ENCODE data around the gene KCNIP4.

The KCNIP4 gene

GRCh38 chr4:21413807-21414370, 534.7 kb downstream of the KCNIP4 start:
- Histone ChIP-seq H3K27ac (no peak overlapping the region), H3K9me3 (ENCODE audit: low read depth, low read length) (no peaks in the 10 kb centered on the region), H3K4me3 (no peak overlapping the region), H3K36me3 (ENCODE audit: insufficient read depth, low read length) (no peaks in the 10 kb centered on the region), H3K9ac (ENCODE audit: insufficient read length) (no peak overlapping the region)
- no peak for DNase-seq (ENCODE audit: low read depth, low spot score)
- TF ChIP-seq FOXP2 (optimal IDR thresholded peaks at IDR 0.05; ENCODE audit: control extremely low read depth, extremely low read length, insufficient read depth), result no peak

GRCh38 chr4:21411086-21411485, 537.5 kb downstream of the KCNIP4 start:
- no peak overlapping the region for H3K9ac ChIP-seq (ENCODE audit: insufficient read length)
- H3K4me3 ChIP-seq, result no peak overlapping the region
- H3K9me3 ChIP-seq (ENCODE audit: low read depth, low read length), result no peaks in the 10 kb centered on the region
- no peak for DNase-seq (ENCODE audit: low read depth, low spot score)
- no peak overlapping the region for H3K27ac ChIP-seq
- H3K36me3 ChIP-seq (ENCODE audit: insufficient read depth, low read length), result no peaks in the 10 kb centered on the region
- TF ChIP-seq EZH2 (IDR thresholded peaks at IDR 0.05) (no peak), POLR2AphosphoS5 (IDR thresholded peaks at IDR 0.05; ENCODE audit: borderline replicate concordance, low read depth, low read length) (no peak), FOXP2 (optimal IDR thresholded peaks at IDR 0.05; ENCODE audit: control extremely low read depth, extremely low read length, insufficient read depth) (no peak)

GRCh38 chr4:21410372-21410771, 538.2 kb downstream of the KCNIP4 start:
- Histone ChIP-seq H3K36me3 (ENCODE audit: insufficient read depth, low read length) (no peaks in the 10 kb centered on the region), H3K4me3 (no peak overlapping the region), H3K9ac (ENCODE audit: insufficient read length) (no peak overlapping the region), H3K9me3 (ENCODE audit: low read depth, low read length) (no peaks in the 10 kb centered on the region), H3K27ac (no peak overlapping the region)
- TF ChIP-seq FOXP2 (optimal IDR thresholded peaks at IDR 0.05; ENCODE audit: control extremely low read depth, extremely low read length, insufficient read depth) (no peak), POLR2AphosphoS5 (IDR thresholded peaks at IDR 0.05; ENCODE audit: borderline replicate concordance, low read depth, low read length) (no peak), EZH2 (IDR thresholded peaks at IDR 0.05) (no peak)
- DNase-seq (ENCODE audit: low read depth, low spot score), result no peak

- Histone ChIP-seq H3K9me3 (ENCODE audit: low read depth, low read length) (no peaks in the 10 kb centered on the region), H3K4me3 (no peak overlapping the region), H3K27ac (no peak overlapping the region), H3K36me3 (ENCODE audit: insufficient read depth, low read length) (no peaks in the 10 kb centered on the region), H3K9ac (ENCODE audit: insufficient read length) (no peak overlapping the region)
- no peak for DNase-seq (ENCODE audit: low read depth, low spot score)
- TF ChIP-seq FOXP2 (optimal IDR thresholded peaks at IDR 0.05; ENCODE audit: control extremely low read depth, extremely low read length, insufficient read depth) (no peak), EZH2 (IDR thresholded peaks at IDR 0.05) (no peak), POLR2AphosphoS5 (IDR thresholded peaks at IDR 0.05; ENCODE audit: borderline replicate concordance, low read depth, low read length) (no peak)
Measured at GRCh38 chr4:21387683-21388082, 560.9 kb downstream of the KCNIP4 start.

GRCh38 chr4:21386166-21386780, 562.3 kb downstream of the KCNIP4 start:
- Histone ChIP-seq H3K9ac (ENCODE audit: insufficient read length) (no peak overlapping the region), H3K27ac (no peak overlapping the region), H3K4me3 (no peak overlapping the region), H3K9me3 (ENCODE audit: low read depth, low read length) (no peaks in the 10 kb centered on the region), H3K36me3 (ENCODE audit: insufficient read depth, low read length) (no peaks in the 10 kb centered on the region)
- no peak for DNase-seq (ENCODE audit: low read depth, low spot score)
- TF ChIP-seq EZH2 (IDR thresholded peaks at IDR 0.05) (no peak), POLR2AphosphoS5 (IDR thresholded peaks at IDR 0.05; ENCODE audit: borderline replicate concordance, low read depth, low read length) (no peak), FOXP2 (optimal IDR thresholded peaks at IDR 0.05; ENCODE audit: control extremely low read depth, extremely low read length, insufficient read depth) (no peak)

- Histone ChIP-seq H3K9ac (ENCODE audit: insufficient read length) (no peak overlapping the region), H3K36me3 (ENCODE audit: insufficient read depth, low read length) (no peaks in the 10 kb centered on the region), H3K27ac (no peak overlapping the region), H3K4me3 (no peak overlapping the region), H3K9me3 (ENCODE audit: low read depth, low read length) (no peaks in the 10 kb centered on the region)
- DNase-seq (ENCODE audit: low read depth, low spot score), result no peak
- no peak for TF ChIP-seq POLR2AphosphoS5 (IDR thresholded peaks at IDR 0.05; ENCODE audit: borderline replicate concordance, low read depth, low read length)
- TF ChIP-seq EZH2 (IDR thresholded peaks at IDR 0.05), result no peak
- TF ChIP-seq FOXP2 (optimal IDR thresholded peaks at IDR 0.05; ENCODE audit: control extremely low read depth, extremely low read length, insufficient read depth), result no peak
Measured at GRCh38 chr4:21385706-21386105, 562.9 kb downstream of the KCNIP4 start.

GRCh38 chr4:21384609-21385008, 564.0 kb downstream of the KCNIP4 start:
- no peak overlapping the region for H3K27ac ChIP-seq
- no peaks in the 10 kb centered on the region for H3K9me3 ChIP-seq (ENCODE audit: low read depth, low read length)
- H3K9ac ChIP-seq (ENCODE audit: insufficient read length), result no peak overlapping the region
- no peak overlapping the region for H3K4me3 ChIP-seq
- DNase-seq (ENCODE audit: low read depth, low spot score), result no peak
- TF ChIP-seq FOXP2 (optimal IDR thresholded peaks at IDR 0.05; ENCODE audit: control extremely low read depth, extremely low read length, insufficient read depth) (no peak), POLR2AphosphoS5 (IDR thresholded peaks at IDR 0.05; ENCODE audit: borderline replicate concordance, low read depth, low read length) (no peak), EZH2 (IDR thresholded peaks at IDR 0.05) (no peak)
- H3K36me3 ChIP-seq (ENCODE audit: insufficient read depth, low read length), result no peaks in the 10 kb centered on the region

- Histone ChIP-seq H3K27ac (no peak overlapping the region), H3K9ac (ENCODE audit: insufficient read length) (no peak overlapping the region), H3K36me3 (ENCODE audit: insufficient read depth, low read length) (no peaks in the 10 kb centered on the region), H3K9me3 (ENCODE audit: low read depth, low read length) (no peaks in the 10 kb centered on the region), H3K4me3 (no peak overlapping the region)
- no peak for TF ChIP-seq EZH2 (IDR thresholded peaks at IDR 0.05)
- no peak for TF ChIP-seq POLR2AphosphoS5 (IDR thresholded peaks at IDR 0.05; ENCODE audit: borderline replicate concordance, low read depth, low read length)
- no peak for TF ChIP-seq FOXP2 (optimal IDR thresholded peaks at IDR 0.05; ENCODE audit: control extremely low read depth, extremely low read length, insufficient read depth)
- no peak for DNase-seq (ENCODE audit: low read depth, low spot score)
Measured at GRCh38 chr4:21380861-21381260, 567.7 kb downstream of the KCNIP4 start.

- Histone ChIP-seq H3K27ac (no peak overlapping the region), H3K4me3 (no peak overlapping the region)
- DNase-seq (ENCODE audit: low read depth, low spot score), result no peak
Measured at GRCh38 chr4:21377046-21377445, 571.5 kb downstream of the KCNIP4 start.

More at GRCh38 chr4:21377046-21377445, 571.5 kb downstream of the KCNIP4 start:
- no peak for TF ChIP-seq EZH2 (IDR thresholded peaks at IDR 0.05)
- TF ChIP-seq FOXP2 (optimal IDR thresholded peaks at IDR 0.05; ENCODE audit: control extremely low read depth, extremely low read length, insufficient read depth), result no peak
- no peak for TF ChIP-seq POLR2AphosphoS5 (IDR thresholded peaks at IDR 0.05; ENCODE audit: borderline replicate concordance, low read depth, low read length)
- Histone ChIP-seq H3K9ac (ENCODE audit: insufficient read length) (no peak overlapping the region), H3K9me3 (ENCODE audit: low read depth, low read length) (no peaks in the 10 kb centered on the region), H3K36me3 (ENCODE audit: insufficient read depth, low read length) (no peaks in the 10 kb centered on the region)
